ENCODE results near the gene RPRD1A.
A peak's percentile ranks its signal among the peaks of the same experiment; 100 is the strongest.
"Not testable (repeated sequence)": the region's sequence is repeated elsewhere in the genome, so short reads cannot be mapped to it uniquely, and the experiment has no call there.

RPRD1A gene, protein sequence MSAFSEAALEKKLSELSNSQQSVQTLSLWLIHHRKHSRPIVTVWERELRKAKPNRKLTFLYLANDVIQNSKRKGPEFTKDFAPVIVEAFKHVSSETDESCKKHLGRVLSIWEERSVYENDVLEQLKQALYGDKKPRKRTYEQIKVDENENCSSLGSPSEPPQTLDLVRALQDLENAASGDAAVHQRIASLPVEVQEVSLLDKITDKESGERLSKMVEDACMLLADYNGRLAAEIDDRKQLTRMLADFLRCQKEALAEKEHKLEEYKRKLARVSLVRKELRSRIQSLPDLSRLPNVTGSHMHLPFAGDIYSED

DNA sequence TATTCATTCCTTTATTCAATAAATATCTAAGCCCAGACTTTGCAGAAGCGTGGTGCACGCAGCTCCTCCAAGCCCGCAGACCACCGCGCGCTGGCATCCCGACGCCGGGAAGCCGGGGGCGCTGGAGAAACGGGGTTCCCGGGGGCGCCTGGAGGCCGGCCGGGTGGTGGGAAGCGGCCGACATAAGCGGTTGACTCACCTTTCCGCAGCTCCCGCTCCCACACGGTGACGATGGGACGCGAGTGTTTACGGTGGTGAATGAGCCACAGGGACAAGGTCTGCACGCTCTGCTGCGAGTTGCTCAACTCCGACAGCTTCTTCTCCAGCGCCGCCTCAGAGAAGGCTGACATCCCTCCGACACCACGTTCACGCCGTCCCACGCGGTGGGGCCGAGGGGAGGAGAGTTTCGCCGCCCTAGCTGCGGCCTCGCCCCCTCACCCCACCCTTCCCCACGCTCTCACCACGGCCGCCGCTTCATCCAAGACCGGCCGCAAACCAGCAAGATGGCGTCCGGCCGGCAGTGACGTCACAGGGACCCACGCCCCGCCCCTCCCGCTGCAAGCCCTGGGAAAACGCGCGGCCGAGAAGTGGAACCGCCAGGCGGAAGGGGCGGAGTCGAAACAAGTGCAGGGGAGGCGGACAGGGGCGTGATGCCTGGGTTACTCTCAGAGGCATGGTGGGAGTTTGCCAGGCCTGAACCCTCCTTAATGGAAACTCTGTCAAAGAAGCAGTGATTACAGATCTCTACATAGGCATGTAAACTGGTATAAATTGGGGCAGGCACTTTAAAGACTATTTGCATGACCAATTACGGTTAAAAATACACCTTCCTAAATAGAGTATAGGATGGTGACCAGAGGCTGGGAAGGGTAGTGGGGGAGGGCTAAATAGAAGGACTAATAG is at the start of gene RPRD1A:
TSS of gene RPRD1A (minus strand) at position 505 of the 903 bp plus-strand sequence. CDS start at position 350, 155 bp downstream.
- DNase-seq (ENCODE audit: low read depth), result peak; percentile 92

DNA sequence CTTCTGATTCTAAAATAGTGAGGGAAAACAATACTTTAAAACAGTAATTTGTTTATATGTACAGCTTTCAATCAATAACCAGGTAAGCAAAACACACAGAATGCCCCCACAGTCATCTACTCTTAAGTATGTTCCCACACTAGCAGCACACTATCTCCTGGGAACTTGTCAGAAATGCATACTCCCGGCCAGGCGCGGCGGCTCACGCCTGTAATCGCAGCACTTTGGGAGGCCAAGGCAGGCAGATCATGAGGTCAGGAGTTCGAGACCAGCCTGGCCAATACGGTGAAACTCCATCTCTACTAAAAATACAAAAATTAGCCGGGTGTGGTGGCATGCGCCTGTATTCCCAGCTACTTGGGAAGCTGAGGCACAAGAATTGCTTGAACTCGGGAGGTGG is 49.4 kb upstream of the RPRD1A start:
- not testable (repeated sequence) for DNase-seq (ENCODE audit: low read depth)

DNA sequence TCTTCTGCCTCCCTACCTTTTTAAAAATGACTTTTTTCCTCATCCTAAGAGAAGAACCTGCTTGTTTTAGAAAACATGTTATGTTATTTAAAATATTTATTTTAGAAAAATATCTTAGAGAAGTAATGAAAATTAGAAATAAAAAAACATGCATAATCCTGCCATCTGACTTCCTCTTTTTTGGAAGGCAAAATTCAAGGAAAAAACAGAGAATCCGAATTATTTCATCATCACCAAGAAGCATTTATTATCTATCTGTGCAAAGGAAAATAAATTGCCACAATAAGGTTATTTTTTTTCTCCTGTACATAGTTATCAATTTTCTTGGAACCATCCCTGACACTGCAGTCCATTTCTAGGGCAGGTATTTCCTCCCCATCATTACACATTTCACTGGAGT is 47.4 kb upstream of the RPRD1A start:
- DNase-seq (ENCODE audit: low read depth), result no peak

DNA sequence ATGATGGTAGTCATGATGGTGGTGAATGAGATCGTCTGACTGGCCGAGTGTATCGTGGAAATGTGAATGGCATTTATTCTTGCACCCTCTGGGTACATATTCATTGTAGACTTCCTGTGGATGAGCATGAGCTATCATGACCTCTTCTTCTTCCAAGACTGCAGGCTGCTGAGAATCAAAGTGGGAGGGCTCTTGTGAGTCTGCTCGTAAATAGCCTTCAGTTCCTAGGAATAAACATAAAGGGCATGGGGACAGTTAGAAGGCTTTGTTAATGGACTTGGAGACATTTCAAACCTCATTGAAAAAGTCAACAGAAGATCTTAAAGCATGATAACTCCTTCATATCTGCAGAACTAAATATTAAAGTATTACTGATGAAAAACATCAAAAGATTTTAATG is 46.9 kb upstream of the RPRD1A start:
- peak; percentile 16 for DNase-seq (ENCODE audit: low read depth)

DNA sequence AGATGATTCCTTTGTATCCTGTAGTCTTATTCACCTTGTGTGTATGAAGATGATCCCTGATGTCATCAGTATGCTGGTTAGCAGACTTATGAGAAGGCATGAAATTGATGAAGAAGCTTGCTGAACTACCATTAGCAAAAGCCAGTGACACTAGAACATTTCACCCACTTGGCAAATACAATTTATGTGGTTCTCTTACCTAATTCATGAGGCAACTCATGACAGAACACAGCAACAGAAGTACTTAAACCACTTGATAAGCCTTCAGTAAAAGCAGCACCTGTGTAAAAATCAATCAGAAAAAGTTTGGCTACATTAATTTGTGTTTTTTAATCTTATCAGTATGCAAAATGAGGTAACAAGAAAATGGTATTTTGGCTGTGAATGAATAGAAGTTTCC is 44.9 kb upstream of the RPRD1A start:
- no peak for DNase-seq (ENCODE audit: low read depth)

DNA sequence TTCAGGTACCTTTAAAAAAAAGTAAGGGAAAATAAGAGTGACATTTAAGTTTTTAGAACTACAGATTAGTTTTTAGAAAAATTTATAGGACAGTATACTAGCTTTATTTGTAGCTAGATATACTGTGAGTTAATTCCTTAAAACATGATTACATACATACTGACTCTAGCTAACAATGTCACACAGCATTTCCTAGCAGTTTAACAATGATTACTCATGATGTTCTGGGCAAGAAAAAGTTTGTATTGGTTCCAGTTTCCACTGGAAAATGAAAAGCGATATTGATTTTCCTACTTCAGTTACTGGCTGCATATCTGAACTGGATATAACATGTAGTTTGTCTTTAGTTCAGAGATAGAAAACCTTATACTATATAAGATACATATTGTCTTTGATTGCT is 42.4 kb upstream of the RPRD1A start:
- no peak for DNase-seq (ENCODE audit: low read depth)

DNA sequence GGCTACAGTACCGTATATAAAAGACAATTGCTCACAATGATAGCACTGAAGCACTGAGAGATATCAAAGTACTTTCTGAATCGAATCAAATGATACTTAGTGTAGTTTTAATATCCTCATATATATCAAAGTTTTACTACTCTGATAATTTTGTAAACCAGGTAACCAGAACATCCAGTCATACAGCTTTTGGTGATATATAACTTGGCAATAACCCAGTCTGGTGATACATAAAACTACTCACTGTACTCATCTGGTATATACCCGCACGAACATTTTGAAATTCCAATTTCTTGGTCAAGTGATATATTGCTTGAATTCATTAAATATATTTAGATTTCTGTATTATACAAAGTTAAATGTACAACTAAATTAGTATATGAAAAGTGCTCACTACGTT is 41.2 kb upstream of the RPRD1A start:
- DNase-seq (ENCODE audit: low read depth), result no peak

DNA sequence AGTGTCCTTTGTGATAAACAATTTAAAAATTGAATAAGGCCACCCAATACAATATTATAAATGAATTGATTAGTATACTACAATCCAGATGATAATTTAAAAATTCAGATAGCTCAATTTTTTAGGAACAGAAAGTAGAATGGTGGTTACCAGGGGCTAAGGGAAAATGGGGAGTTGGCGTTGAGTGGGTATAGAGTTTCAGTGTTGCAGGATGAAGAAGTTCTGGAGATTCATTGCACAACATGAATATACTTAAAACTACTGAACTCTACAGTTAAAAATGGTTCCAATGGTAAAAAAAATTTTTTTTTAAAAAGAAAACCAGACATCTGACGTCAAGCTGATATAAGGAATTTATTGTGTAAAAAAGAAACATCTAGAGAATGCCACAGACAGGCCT is 40.8 kb upstream of the RPRD1A start:
- DNase-seq (ENCODE audit: low read depth), result no peak

DNA sequence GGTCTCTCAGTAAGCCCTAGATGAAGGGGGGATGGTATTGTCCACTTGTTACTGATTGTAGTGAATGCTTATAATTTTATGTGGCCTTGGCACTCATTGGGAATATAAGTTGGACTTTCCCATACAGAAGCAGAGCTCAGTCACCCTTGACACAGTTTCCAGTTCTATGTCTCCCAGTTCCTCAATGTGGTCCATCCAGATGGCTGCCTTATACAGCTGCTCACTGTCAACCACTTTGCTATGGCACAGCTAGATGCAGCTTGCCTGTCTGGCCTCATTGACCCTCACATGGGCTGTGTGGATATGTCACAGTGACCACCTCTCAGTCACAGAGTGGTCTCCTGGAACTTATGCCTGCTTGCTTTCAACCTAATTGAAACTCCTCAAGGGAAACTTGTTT is 40.1 kb upstream of the RPRD1A start:
- DNase-seq (ENCODE audit: low read depth), result no peak

DNA sequence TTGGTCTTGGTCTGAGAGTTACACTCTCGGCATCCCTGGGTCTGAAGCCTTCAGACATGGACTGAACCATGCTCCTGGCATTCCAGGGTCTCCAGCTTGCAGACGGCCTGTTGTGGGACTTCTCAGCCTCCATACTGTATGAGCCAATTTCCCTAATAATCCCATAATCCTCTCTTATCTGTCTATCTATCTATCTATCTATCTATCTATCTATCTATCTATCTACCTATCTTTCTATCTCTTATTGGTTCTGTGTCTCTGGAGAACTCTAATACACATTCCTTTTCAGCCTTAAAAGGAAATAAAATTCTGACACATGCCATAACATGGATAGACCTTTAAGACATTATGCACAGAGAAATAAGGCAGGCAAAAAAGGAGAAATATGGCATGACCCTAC is 37.4 kb upstream of the RPRD1A start:
- no peak for DNase-seq (ENCODE audit: low read depth)

DNA sequence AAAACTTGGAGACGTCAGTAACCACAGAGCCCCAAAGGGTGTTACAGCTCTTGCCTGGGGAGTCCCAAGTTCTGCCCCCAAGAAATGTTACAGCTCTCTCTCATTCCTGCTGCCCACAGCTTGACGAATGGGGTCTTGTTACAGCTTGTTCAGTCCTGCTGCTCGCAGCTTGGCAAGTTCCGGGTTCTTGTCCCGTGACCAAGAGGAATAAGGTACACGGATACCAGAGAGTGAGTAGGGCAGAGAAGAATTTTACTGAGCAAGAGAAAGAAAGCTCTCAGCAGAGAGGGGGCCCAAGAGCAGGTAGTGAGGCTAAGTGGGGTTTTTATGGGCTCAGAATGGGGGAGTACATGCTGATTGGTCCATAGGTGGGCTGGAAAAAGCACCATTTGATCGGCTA is 34.6 kb upstream of the RPRD1A start:
- DNase-seq (ENCODE audit: low read depth), result no peak

DNA sequence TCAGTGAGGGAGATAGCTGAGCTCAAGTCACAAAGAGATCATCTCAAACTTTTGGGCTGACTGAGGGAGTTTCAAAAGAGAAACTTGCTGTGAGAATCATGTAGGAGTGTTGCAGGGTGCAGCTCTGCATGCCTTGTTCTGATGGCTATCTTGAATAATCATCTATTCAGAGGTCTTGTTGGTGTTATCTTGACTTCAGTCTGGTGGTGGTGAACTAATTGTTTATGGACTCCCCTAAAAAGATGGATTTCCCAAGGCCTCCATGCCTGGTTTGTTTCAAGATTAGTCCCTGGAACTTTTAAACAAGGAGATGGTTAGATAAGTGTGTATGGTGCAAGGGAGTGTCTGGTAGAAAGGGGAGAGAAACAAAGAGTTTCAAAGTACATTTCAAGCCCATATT is 32.0 kb upstream of the RPRD1A start:
- DNase-seq (ENCODE audit: low read depth), result no peak

DNA sequence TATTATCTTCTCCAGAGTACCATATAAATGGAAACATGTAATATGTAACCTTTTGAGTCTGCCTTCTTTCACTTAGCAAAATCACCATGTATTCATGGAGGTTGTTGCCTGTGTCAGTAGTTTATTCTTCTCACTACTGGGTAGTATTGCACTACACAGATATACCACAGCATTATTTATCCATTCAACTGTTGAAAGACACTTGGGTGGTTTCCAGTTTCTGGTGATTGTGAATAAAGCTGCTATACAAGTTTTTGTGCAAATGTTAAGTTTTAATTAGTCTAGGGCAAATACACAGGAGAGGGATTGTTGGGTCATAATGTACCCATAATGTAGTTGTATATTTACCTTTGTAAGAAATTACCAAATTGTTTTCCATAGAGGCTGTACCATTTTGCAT is 29.6 kb upstream of the RPRD1A start:
- DNase-seq (ENCODE audit: low read depth), result no peak

DNA sequence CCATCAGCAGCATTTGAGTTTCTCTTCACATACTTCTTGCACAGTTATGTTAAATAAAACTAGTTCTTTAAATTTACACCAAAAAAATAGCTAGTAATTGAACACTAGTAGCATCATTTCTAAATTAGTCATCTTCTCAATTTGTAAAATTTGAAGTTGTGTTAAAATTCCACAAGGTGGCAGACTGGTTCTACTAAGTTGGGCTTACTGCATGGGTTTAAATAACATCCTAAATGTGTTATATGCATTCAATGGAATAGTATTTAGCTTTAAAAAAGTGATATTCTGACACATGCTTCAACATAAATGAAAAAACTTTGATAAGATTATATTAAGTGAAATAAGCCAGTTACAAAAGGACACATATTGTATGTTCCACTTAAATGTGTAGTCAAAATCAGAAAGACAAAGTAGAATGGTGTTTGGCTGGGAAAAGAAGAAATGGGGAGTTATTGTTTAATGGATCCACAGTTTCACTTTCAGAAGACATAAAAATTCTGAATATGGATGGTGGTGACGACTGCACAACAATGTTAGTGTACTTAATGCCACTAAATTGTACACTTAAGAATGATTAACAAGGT is 28.7 kb upstream of the RPRD1A start:
- DNase-seq (ENCODE audit: low read depth), result peak; percentile 75

DNA sequence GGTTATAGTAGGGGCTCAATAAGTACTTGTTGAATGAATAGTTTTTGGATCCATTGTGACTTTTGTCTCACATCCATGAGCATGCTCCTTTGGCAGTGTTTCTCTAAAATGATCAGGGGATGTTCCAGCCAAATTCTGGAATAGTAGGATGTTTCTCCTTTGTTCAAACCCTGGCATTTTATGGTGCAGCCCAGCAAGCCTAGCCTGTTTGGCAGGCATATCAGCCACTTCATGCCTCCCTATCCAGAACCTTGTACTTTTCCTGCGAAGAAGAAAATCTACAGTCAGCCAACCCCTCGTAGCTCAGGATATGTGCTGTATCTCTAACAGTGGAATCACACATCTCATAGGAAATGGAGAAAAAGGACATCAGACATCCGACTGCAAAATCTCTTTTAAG is 27.1 kb upstream of the RPRD1A start:
- no peak for DNase-seq (ENCODE audit: low read depth)

DNA sequence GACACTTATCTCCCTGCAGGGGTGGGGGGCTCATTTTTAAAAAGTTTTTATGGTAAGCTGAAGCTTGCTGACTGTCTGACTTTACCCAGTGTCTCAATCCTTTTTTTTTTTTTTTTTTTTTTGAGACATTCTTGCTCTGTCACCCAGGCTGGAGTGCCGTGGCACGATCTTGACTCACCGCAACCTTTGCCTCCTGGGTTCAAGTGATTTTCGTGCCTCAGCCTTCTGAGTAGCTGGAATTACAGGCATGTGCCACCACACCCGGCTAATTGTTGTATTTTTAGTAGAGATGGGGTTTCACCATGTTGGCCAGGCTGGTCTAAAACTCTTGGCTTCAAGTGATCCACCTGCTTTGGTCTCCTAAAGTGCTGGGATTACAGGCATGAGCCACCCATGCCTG is 24.8 kb upstream of the RPRD1A start:
- DNase-seq (ENCODE audit: low read depth), result peak; percentile 68

DNA sequence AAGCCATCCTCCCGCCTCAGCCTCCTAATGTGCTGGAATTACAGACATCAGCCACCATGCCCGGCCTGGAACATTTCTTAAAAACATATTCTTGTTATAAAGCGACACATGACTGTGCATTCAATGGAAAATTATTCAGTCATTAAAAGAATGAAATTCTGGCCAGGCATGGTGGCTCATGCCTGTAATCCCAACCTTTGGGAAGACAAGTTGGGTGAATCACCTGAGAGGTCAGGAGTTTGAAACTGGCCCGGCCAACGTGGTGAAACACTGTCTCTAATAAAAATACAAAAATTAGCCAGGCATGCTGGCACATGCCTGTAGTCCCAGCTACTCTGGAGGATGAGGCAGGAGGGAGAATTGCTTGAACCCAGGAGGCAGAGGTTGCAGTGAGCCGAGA is 21.6 kb upstream of the RPRD1A start:
- no peak for DNase-seq (ENCODE audit: low read depth)

DNA sequence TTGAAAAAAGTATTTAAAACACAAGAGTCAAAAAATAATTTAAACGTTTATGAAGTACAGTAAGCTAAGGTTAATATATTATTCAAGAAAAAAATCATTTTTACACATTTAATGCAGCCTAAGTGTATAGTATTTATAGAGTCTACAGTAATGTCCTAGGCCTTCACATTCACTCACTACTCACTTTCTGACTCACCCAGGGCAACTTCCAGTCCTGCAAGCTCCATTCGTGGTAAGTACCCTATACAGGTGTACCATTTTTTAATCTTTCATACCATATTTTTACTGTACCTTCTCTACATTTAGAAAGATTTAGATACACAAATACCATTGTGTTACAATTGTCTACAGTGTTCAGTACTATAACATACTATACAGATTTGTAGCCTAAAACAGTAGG is 20.9 kb upstream of the RPRD1A start:
- DNase-seq (ENCODE audit: low read depth), result no peak

DNA sequence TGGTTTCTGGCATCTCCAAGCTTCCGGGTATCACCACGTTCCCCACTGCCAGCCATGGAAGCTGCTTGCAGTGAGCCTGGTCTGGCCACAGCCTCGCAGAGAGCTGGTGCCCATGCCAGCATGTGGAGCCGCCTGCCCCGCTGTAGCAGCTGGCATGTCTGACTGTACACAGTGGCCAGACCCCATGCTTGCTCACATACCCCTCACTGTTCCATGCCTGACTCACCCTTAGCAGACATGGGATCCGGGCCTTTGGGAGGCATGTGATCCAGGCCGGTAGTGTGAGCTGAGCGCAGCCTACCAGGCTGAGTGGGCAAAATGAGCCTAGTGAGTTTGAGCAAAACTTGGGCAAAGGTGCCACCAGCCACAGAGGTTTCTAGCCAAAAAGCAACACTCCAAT is 18.8 kb upstream of the RPRD1A start:
- no peak for DNase-seq (ENCODE audit: low read depth)

DNA sequence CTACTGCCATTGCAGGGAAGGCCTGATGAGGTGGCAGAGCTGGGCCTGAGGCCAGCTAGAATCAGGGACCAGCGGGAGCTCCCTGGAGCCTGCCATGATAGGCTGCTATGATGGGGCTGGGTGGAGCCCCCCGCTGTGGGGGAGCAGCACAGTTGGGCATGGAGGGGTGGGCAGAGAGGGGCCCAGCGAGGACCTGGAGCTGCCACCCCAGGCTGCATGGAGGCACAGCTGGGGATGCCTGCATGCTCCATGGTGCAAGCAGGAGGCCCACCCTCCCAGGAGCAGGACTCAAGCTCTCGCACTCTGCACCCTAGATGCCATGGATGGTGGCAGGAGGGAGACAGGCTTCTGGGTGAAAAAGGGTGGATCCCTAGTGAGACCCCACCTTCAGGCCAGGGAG is 17.8 kb upstream of the RPRD1A start:
- DNase-seq (ENCODE audit: low read depth), result no peak

DNA sequence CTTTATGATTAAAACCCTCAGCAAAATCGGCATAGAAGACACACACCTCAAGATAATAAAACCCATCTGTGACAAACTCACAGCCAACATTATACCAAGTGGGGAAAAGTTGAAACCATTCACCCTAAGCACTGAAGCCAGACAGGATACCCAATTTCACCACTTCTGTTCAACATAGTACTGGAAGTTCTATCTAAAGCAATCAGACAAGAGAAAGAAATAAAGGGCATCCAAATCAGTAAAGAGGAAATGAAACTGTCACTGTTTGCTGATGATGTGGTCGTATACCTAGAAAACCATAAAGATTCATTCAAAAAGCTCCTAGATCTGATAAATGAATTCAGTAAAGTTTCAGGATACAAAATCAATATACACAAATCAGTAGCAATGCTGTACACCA is 16.4 kb upstream of the RPRD1A start:
- DNase-seq (ENCODE audit: low read depth), result no peak

DNA sequence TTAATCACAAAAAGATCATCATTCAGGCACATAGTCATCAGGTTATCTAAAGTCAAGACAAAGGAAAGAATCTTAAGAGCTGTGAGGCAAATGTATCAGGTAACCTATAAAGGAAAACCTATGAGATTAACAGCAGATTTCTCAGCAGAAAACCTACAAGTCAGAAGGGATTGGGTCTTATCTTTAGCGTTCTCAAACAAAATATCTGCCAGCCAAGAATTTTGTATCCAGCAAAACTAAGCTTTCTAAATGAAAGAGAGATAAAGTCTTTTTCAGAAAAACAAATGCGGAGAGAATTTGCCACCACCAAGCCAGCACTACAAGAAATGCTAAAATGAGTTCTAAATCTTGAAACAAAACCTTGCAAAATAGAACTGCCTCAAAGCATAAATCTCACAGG is 13.8 kb upstream of the RPRD1A start:
- DNase-seq (ENCODE audit: low read depth), result not testable (repeated sequence)

All from EH (cell line).